A673 (cell line): ENCODE results near the gene HDAC4.

ENCODE experiments used
- CTCF ChIP-seq: fragments of 300-800, 200-600 bp; sonication (generic); conservative IDR thresholded peaks from 2 replicates; pipeline ENCODE4 v1.5.1; 2017; ENCODE audit warnings: low read depth, mild to moderate bottlenecking, antibody characterized with exemption, low read length, moderate library complexity, mixed read lengths
- EZH2 ChIP-seq: fragments of 200-600 bp; sonication (generic); IDR thresholded peaks from 2 replicates; pipeline ENCODE4 v1.6.1; 2017; ENCODE audit warnings: borderline replicate concordance, low read depth, mild to moderate bottlenecking, mixed read lengths, antibody characterized with exemption, low read length; ENCODE audit not compliant: poor library complexity, severe bottlenecking

GRCh38 chr2:239061824-239062570, 338.8 kb downstream of the HDAC4 start:
- TF ChIP-seq CTCF, result no peak
- no peak for TF ChIP-seq EZH2
